Tibial artery (tissue), 4 donors: ENCODE results near the gene PLA2G4C.

Source experiments
- DNase-seq, 2 donors: peaks; one replicate each; pipeline ENCODE4 v3.0.0-alpha.2; 2019
- H3K27ac ChIP-seq, 2 donors: fragments of 200-600 bp; sonication (generic) in 1 of 2; 1 replicate in 1 of 2; 2 replicates in 1 of 2; pipeline ENCODE4 v1.5.1; 2018 to 2019; ENCODE audit warnings: mild to moderate bottlenecking in 1 of 2
- H3K27me3 ChIP-seq, 2 donors: fragments of 200-600 bp; sonication (generic) in 1 of 2; one replicate each; pipeline versions ENCODE4 v1.5.1 to v1.6.0; 2016 to 2019
- H3K36me3 ChIP-seq, 3 donors: fragments of 200-600 bp; sonication (generic) in 2 of 3; one replicate each; pipeline ENCODE4 v1.5.1; 2016 to 2019; ENCODE audit warnings: mild to moderate bottlenecking in 2 of 3
- H3K4me1 ChIP-seq, 4 donors: fragments of 200-600 bp; sonication (generic) in 2 of 4; 1 replicate in 3 of 4; 2 replicates in 1 of 4; pipeline ENCODE4 v1.5.1; 2016 to 2019
- H3K4me3 ChIP-seq, 2 donors: fragments of 200-600 bp; sonication (generic) in 1 of 2; 1 replicate in 1 of 2; 2 replicates in 1 of 2; pipeline ENCODE4 v1.5.1; 2018 to 2019; ENCODE audit warnings: mild to moderate bottlenecking in 2 of 2
- H3K9me3 ChIP-seq, 3 donors: fragments of 200-600 bp; sonication (generic) in 1 of 3; one replicate each; pipeline ENCODE4 v1.5.1; 2016 to 2019
- intact Hi-C: fragments of 100-400 bp; cut with DNase I; formaldehyde crosslinking; loops from one replicate; pipeline ENCODE4 v1.15.0; 2023; ENCODE audit warnings: low total_unique reads
- TF ChIP-seq, protein P1 (sequence below), 2 experiments: fragments of 200-600 bp in 1 of 2; fragments of 450-650 bp in 1 of 2; IDR thresholded peaks; one replicate each; pipeline ENCODE4 v1.5.1; 2017 to 2019; ENCODE audit warnings: antibody characterized with exemption in 2 of 2, mild to moderate bottlenecking in 1 of 2, moderate library complexity in 1 of 2

PLA2G4C gene

DNA sequence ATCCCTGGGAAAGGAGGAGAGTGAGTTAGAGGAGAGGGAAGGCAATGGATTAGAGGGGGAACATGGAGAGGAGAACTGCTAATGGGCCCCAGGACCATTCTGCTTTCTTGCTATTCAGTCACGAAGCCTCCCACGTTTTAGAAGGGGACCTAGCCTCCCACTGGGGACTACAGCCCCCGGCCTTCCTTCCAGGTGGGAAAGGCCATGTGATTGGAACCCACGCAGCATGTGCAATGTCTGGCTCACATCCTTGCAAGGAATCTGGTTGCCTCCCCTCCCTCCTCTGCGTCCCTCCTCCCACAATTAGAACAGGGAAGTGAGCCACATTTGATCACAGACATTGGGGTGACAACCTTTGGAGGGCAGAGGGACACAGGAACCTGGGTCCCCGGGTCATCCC lies 22.5 kb upstream of the PLA2G4C start:
- Histone ChIP-seq H3K36me3 (peaks cover 4 to 69% (median 15%) of the 10 kb centered on the region in 3 donors), H3K4me3 (no peak overlapping the region), H3K27ac (no peak overlapping the region), H3K4me1 (no peaks in the 10 kb centered on the region), H3K27me3 (no peaks in the 10 kb centered on the region), H3K9me3 (no peaks in the 10 kb centered on the region)
- DNase-seq: no peak
- TF ChIP-seq, protein P1, sequence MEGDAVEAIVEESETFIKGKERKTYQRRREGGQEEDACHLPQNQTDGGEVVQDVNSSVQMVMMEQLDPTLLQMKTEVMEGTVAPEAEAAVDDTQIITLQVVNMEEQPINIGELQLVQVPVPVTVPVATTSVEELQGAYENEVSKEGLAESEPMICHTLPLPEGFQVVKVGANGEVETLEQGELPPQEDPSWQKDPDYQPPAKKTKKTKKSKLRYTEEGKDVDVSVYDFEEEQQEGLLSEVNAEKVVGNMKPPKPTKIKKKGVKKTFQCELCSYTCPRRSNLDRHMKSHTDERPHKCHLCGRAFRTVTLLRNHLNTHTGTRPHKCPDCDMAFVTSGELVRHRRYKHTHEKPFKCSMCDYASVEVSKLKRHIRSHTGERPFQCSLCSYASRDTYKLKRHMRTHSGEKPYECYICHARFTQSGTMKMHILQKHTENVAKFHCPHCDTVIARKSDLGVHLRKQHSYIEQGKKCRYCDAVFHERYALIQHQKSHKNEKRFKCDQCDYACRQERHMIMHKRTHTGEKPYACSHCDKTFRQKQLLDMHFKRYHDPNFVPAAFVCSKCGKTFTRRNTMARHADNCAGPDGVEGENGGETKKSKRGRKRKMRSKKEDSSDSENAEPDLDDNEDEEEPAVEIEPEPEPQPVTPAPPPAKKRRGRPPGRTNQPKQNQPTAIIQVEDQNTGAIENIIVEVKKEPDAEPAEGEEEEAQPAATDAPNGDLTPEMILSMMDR (IDR thresholded peaks at IDR 0.05): no peak
- intact Hi-C loops: no loop called here

DNA sequence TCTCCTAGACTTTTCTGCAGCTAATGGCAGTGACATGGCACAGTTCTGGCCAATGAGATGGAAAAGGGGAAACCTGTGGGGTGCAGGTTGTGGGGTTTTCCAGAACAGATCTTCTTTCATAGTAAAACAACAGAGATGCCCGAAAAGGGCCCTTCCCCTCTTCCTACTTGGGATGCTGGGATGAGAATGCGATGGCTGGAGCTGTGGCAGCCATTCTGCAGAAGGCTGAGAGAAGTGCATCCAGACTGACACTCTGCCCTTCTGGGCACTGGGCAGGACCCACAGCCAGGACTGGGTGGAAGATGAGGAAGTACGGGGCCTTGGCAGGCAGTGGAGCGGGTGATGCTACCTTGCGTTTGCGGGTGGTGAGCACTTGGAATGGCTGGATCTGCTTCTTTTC lies 16.9 kb upstream of the PLA2G4C start:
- H3K27me3 ChIP-seq: no peaks in the 10 kb centered on the region
- no peaks in the 10 kb centered on the region for H3K9me3 ChIP-seq
- H3K27ac ChIP-seq: no peak overlapping the region
- no peak for DNase-seq
- no peak overlapping the region for H3K4me3 ChIP-seq
- TF ChIP-seq, protein P1 (IDR thresholded peaks at IDR 0.05): no peak
- peaks cover 13 to 81% (median 25%) of the 10 kb centered on the region in 3 donors for H3K36me3 ChIP-seq
- intact Hi-C loops: no loop called here
- no peaks in the 10 kb centered on the region for H3K4me1 ChIP-seq

DNA sequence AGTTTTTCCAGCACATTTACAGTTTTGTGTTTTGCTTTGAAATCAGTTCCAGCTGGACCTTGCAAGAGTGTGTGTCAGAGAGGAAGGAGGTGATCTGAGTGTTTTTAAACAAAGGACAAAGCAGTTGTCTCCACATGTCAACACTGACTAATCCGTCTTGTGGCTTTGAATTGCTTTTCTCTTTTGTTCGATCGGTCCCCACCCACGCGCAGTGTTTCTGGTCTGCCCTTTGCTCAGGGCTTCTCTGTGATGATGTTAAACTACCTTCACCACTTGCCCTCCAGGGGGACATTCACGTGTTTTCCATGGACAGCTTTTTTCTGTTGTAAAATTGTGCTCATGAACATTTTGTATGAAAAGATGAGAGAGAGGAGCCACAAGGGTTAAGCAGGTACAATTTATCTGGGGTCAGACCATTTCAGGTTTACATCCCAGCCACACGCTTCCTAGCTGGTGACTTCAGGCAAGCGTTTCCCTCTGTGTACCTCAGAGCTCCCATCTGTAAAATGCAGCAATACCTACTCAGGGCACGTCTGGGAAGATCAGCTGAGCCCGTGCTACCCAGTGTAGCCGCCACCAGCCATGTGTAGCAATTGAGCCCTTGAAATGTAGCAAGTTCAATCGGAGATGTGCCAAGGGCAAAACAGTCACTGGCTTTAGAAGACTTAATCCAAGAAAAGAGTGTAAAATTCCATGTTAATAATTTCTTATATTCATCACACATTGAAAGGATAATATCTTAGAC lies 13.5 kb upstream of the PLA2G4C start:
- no peak overlapping the region for H3K4me3 ChIP-seq
- H3K9me3 ChIP-seq: no peaks in the 10 kb centered on the region
- intact Hi-C loops: no loop called here
- no peak for DNase-seq
- TF ChIP-seq, protein P1 (IDR thresholded peaks at IDR 0.05): no peak
- H3K27me3 ChIP-seq: no peaks in the 10 kb centered on the region
- H3K27ac ChIP-seq: no peak overlapping the region
- H3K36me3 ChIP-seq: peaks cover 8 to 62% (median 19%) of the 10 kb centered on the region in 3 donors
- no peaks in the 10 kb centered on the region for H3K4me1 ChIP-seq

DNA sequence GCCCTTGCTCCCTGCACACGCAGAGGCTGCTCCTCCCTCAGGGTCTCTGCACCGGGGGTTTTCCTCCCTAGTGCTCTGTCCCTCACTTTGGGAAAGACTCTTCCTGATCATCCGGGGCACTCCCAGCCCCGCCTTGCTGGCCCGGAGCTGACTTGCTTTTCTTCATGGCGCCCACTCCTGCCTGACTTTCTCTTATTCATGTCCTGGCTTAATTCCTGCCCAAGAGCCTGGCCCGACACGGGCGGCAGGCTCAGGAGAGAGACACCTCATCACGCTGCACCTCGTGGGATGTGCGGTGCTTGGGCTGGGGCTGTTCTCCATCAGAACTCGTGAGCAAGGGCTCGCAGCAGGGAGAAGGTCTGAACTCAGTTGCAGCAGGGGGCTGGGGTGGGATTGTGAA lies 11.8 kb upstream of the PLA2G4C start:
- intact Hi-C loops: no loop called here
- Histone ChIP-seq H3K36me3 (peaks cover 4 to 61% (median 11%) of the 10 kb centered on the region in 3 donors), H3K27me3 (no peaks in the 10 kb centered on the region), H3K9me3 (no peaks in the 10 kb centered on the region), H3K4me1 (no peaks in the 10 kb centered on the region), H3K4me3 (no peak overlapping the region), H3K27ac (no peak overlapping the region)
- no peak for DNase-seq
- TF ChIP-seq, protein P1 (IDR thresholded peaks at IDR 0.05): no peak

DNA sequence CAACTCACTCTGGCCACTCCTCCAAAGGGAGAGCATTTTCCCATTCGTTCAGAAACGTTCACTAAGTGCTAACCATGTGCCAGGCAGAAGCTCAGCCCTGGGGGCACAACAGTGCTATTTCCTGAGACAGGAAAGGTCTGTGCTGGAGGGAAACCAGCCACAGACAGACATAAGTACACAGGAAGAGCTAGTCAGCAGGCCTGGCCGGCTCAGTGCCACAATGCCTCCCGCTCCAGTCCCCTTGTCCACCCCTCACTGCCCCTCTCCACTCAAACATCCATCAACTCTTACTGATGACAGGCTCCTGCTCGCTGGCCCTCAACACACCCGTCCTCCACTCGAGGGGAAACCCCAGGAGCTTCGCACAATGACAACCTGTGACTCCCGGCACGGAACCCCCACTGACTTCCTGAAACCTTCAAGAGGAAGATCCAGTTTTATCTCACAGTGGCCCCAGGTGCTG lies 11.3 kb upstream of the PLA2G4C start:
- Histone ChIP-seq H3K27ac (no peak overlapping the region), H3K4me1 (no peaks in the 10 kb centered on the region), H3K36me3 (peaks cover under 1 to 61% (median 6%) of the 10 kb centered on the region in 3 donors), H3K27me3 (no peaks in the 10 kb centered on the region), H3K4me3 (no peak overlapping the region), H3K9me3 (no peaks in the 10 kb centered on the region)
- intact Hi-C loops: no loop called here
- TF ChIP-seq, protein P1 (IDR thresholded peaks at IDR 0.05): no peak
- DNase-seq: no peak
